Measurements from ENCODE around the gene NIT1. TPM values are rescaled to one million over a fixed set of nuclear protein-coding genes. Genes with fewer than 3 reads are reported as not detected.

The NIT1 gene
- total and polyA plus RNA-seq, 2 of the 8 experiments (the other 6 are each of a cell fraction or from before 2014, with no cell fraction given), result 33.0 to 40.4 TPM

DNA sequence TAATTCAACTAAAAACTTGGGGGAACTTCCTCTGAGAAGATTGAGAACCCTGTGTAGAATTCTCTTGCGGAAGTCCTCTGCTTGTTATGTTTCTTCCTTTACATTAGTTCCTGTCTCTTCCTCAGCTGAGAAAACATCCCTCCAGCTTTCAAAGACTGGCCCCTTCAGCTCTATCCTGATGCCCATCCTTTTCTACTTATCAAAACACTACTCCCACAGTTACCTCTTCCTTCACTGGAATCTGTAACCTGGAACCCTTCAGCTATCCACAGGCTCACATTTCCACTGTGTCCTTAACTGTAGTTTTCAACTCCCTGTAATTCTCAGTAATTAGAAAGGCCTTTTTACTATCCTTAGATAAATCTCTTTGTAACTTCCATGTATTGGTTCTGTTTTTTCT, 20.5 kb downstream of the NIT1 start:
- Histone ChIP-seq H3K79me2 (ENCODE audit: control insufficient read depth in 1 of 2, insufficient read depth in 2 of 2, low read length in 2 of 2) (peaks cover 0 to 10% of the 10 kb centered on the region in 2 experiments; a peak in 2 of 4 replicates), H4K20me1 (replicated peaks in 1 of 2; ENCODE audit: control insufficient read depth in 1 of 2, insufficient read depth in 2 of 2, low read length in 2 of 2) (peaks cover 0 to 1% of the 10 kb centered on the region in 2 experiments), H2BK120ac (replicated peaks; ENCODE audit: low read depth, low read length) (no peak overlapping the region), H3K4me1 (replicated peaks in 1 of 4; ENCODE audit: control insufficient read depth in 3 of 4, insufficient read depth in 4 of 4, low read length in 3 of 4) (no peaks in the 10 kb centered on the region), H3K4me3 (ENCODE audit: extremely low read depth in 1 of 4, insufficient read depth in 2 of 4, low read depth in 3 of 4, low read length in 4 of 4) (no peak overlapping the region), H2BK15ac (ENCODE audit: low read length) (no peak overlapping the region), H4K91ac (replicated peaks; ENCODE audit: insufficient read length, low read length) (no peak overlapping the region), H3K23ac (ENCODE audit: insufficient read length) (no peak overlapping the region), H4K5ac (ENCODE audit: insufficient read length, low read depth, low read length) (no peak overlapping the region), H2BK5ac (ENCODE audit: low read depth, low read length) (no peak overlapping the region), H3K9ac (replicated peaks in 1 of 4; ENCODE audit: extremely low read depth in 1 of 4, low read depth in 3 of 4, low read length in 3 of 4) (no peak overlapping the region), H3K56ac (replicated peaks; ENCODE audit: insufficient read length, low read depth, low read length) (no peak overlapping the region), H3K18ac (ENCODE audit: extremely low read depth, low read length) (no peak overlapping the region), H2AK5ac (ENCODE audit: low read depth, low read length) (no peak overlapping the region), H3K4ac (replicated peaks; ENCODE audit: insufficient read length, low read depth, low read length) (no peak overlapping the region), H3K79me1 (ENCODE audit: low read depth, low read length) (peaks cover 6% of the 10 kb centered on the region; the same call in 1 of the 2 replicates), H3K14ac (ENCODE audit: insufficient read length) (no peak overlapping the region), H2BK12ac (ENCODE audit: low read depth, low read length) (no peak overlapping the region), H3K27me3 (replicated peaks in 1 of 4; ENCODE audit: control insufficient read depth in 3 of 4, extremely low read depth in 1 of 4, insufficient read depth in 3 of 4, low read length in 3 of 4) (no peaks in the 10 kb centered on the region), H3K4me2 (ENCODE audit: insufficient read depth in 1 of 2, low read depth in 2 of 2, low read length in 2 of 2) (no peak overlapping the region), H3K23me2 (ENCODE audit: low read depth, low read length) (peaks cover 2% of the 10 kb centered on the region), H3K36me3 (ENCODE audit: control insufficient read depth in 2 of 4, insufficient read depth in 4 of 4, low read length in 3 of 4) (no peaks in the 10 kb centered on the region; a peak in 1 of 8 replicates), H4K8ac (ENCODE audit: extremely low read depth, insufficient read depth, low read length) (no peak overlapping the region), H2AFZ (ENCODE audit: low read length) (no peak overlapping the region), H2BK20ac (ENCODE audit: low read length) (no peak overlapping the region), H3K27ac (ENCODE audit: low read depth, low read length) (no peak overlapping the region), H3K9me3 (ENCODE audit: insufficient read depth in 2 of 2, low read depth in 1 of 2, low read length in 1 of 2) (no peaks in the 10 kb centered on the region)
- DNase-seq (ENCODE audit: low read depth in 1 of 2, low spot score in 2 of 2), result no peak
- no peak for FAIRE-seq
- WGBS, 2 experiments (ENCODE audit: extremely low coverage in 1 of 2, insufficient coverage in 1 of 2, insufficient read length in 1 of 2, insufficient replicate concordance in 2 of 2, low coverage in 1 of 2, low lambda C conversion rate in 2 of 2, missing lambda C conversion rate in 1 of 2), result 81% methylated on average over 1 of the region's 1 CpG; no CpG with 5 or more reads in 1 of the 2 experiments
- POLR2A ChIA-PET (ENCODE audit: partially characterized antibody), result interaction anchor here (0.7 to 9.6 kb wide), 4 partner anchors 11 to 62 kb away, joined by 3 to 130 read pairs (median 4); partner anchors contain the start of genes UFC1 and USP21
- CTCF ChIA-PET (ENCODE audit: partially characterized antibody), result interaction anchor here (0.6 to 7.3 kb wide), 20 partner anchors 8 to 520 kb away, joined by 3 to 58 read pairs (median 4); partner anchors contain the start of genes ADAMTS4, ARHGAP30, ITLN2 and KLHDC9
- no peak for TF ChIP-seq ASH2L (IDR thresholded peaks at IDR 0.05; ENCODE audit: low read length)
- TF ChIP-seq, protein P1, sequence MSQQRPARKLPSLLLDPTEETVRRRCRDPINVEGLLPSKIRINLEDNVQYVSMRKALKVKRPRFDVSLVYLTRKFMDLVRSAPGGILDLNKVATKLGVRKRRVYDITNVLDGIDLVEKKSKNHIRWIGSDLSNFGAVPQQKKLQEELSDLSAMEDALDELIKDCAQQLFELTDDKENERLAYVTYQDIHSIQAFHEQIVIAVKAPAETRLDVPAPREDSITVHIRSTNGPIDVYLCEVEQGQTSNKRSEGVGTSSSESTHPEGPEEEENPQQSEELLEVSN (IDR thresholded peaks at IDR 0.05), result no peak
- no peak for TF ChIP-seq MAFK (IDR thresholded peaks at IDR 0.05; ENCODE audit: low read depth, low read length)
- no peak for TF ChIP-seq KDM5A (IDR thresholded peaks at IDR 0.05; ENCODE audit: low read length)
- TF ChIP-seq CBX8 (IDR thresholded peaks at IDR 0.05; ENCODE audit: borderline replicate concordance, low read depth, low read length), result no peak
- TF ChIP-seq CTBP2 (IDR thresholded peaks at IDR 0.05; ENCODE audit: borderline replicate concordance, insufficient read depth, insufficient read length, low read length), result no peak
- TF ChIP-seq SIN3A (conservative IDR thresholded peaks at IDR 0.05 in 1 of 2, IDR thresholded peaks at IDR 0.05 in 1 of 2; ENCODE audit: low read depth in 1 of 2, low read length in 2 of 2), result no peak
- TF ChIP-seq BACH1 (IDR thresholded peaks at IDR 0.05; ENCODE audit: low read length), result no peak
- no peak for TF ChIP-seq ZNF274 (IDR thresholded peaks at IDR 0.05; ENCODE audit: borderline replicate concordance, extremely low read depth, low read length)
- TF ChIP-seq RAD21 (IDR thresholded peaks at IDR 0.05 in 1 of 2, conservative IDR thresholded peaks at IDR 0.05 in 1 of 2; ENCODE audit: low read depth in 2 of 2, low read length in 2 of 2), result no peak
- TF ChIP-seq HDAC2 (IDR thresholded peaks at IDR 0.05; ENCODE audit: borderline replicate concordance in 1 of 2, low read depth in 2 of 2, low read length in 2 of 2), result no peak
- TF ChIP-seq TBP (IDR thresholded peaks at IDR 0.05; ENCODE audit: low read depth, low read length), result no peak

Data from H1 (cell line).